GM23248 (cell line): ENCODE measurements around the gene EDDM13. TPM values are rescaled to one million over a fixed set of nuclear protein-coding genes. Genes with fewer than 3 reads are reported as not detected.

Source experiments
- DNase-seq: peaks from one replicate; pipeline ENCODE4 v3.0.0-alpha.2; 2015
- H2AFZ ChIP-seq: fragments of 200-600 bp; sonication (generic); 2 replicates; pipeline ENCODE4 v1.6.1; 2016; ENCODE audit warnings: antibody characterized with exemption
- H3F3A ChIP-seq: fragments of 200-600 bp; sonication (generic); 2 replicates; pipeline ENCODE4 v1.6.1; 2016; ENCODE audit warnings: mild to moderate bottlenecking, antibody characterized with exemption, mixed run types; ENCODE audit not compliant: insufficient read depth
- H3K27ac ChIP-seq: fragments of 200-600 bp; sonication (generic); 2 replicates; pipeline ENCODE4 v1.5.1; 2016; ENCODE audit warnings: mild to moderate bottlenecking
- H3K27me3 ChIP-seq: fragments of 200-600 bp; sonication (generic); replicated peaks from 2 replicates; pipeline ENCODE4 v1.6.1; 2016; ENCODE audit warnings: mild to moderate bottlenecking; ENCODE audit not compliant: insufficient read depth
- H3K36me3 ChIP-seq: fragments of 200-600 bp; sonication (generic); 2 replicates; pipeline ENCODE4 v1.6.1; 2016; ENCODE audit warnings: low read depth, mild to moderate bottlenecking
- H3K4me1 ChIP-seq: fragments of 200-600 bp; sonication (generic); 2 replicates; pipeline ENCODE4 v1.6.1; 2016; ENCODE audit warnings: mild to moderate bottlenecking; ENCODE audit not compliant: insufficient read depth
- H3K4me2 ChIP-seq: fragments of 200-600 bp; sonication (generic); one replicate; pipeline ENCODE4 v1.6.1; 2016; ENCODE audit warnings: mild to moderate bottlenecking; ENCODE audit not compliant: unreplicated experiment
- H3K4me3 ChIP-seq: fragments of 200-600 bp; sonication (generic); 2 replicates; pipeline ENCODE4 v1.5.1; 2016; ENCODE audit warnings: mild to moderate bottlenecking
- H3K79me2 ChIP-seq: fragments of 200-600 bp; sonication (generic); 2 replicates; pipeline ENCODE4 v1.6.1; 2016; ENCODE audit warnings: mild to moderate bottlenecking; ENCODE audit not compliant: insufficient read depth
- H3K9ac ChIP-seq: fragments of 200-600 bp; sonication (generic); 2 replicates; pipeline ENCODE4 v1.6.1; 2016; ENCODE audit warnings: mild to moderate bottlenecking
- H3K9me2 ChIP-seq: fragments of 200-600 bp; sonication (generic); 2 replicates; pipeline ENCODE4 v1.6.1; 2016; ENCODE audit warnings: mixed run types, mild to moderate bottlenecking, moderate library complexity; ENCODE audit not compliant: insufficient read depth
- H3K9me3 ChIP-seq: fragments of 200-600 bp; sonication (generic); one replicate; pipeline ENCODE4 v1.6.1; 2017; ENCODE audit warnings: low read depth
- H4K20me1 ChIP-seq: fragments of 200-600 bp; sonication (generic); 2 replicates; pipeline ENCODE4 v1.6.0; 2016; ENCODE audit not compliant: insufficient read depth
- EZH2 ChIP-seq: fragments of 200-600 bp; sonication (generic); IDR thresholded peaks from 2 replicates; pipeline ENCODE4 v1.6.1; 2018; ENCODE audit warnings: antibody characterized with exemption, mild to moderate bottlenecking; ENCODE audit not compliant: insufficient read depth, poor library complexity, severe bottlenecking
- EZH2phosphoT487 ChIP-seq: fragments of 200-600 bp; sonication (generic); IDR thresholded peaks from 2 replicates; pipeline ENCODE4 v1.6.1; 2018; ENCODE audit warnings: antibody characterized with exemption, moderate library complexity, mild to moderate bottlenecking, low read depth; ENCODE audit not compliant: insufficient read depth
- WGBS, 2 experiments: methylation state at CpG; one replicate each; pipeline ENCODE4 v1.1.6; 2015 to 2017; ENCODE audit warnings: low lambda C conversion rate in 2 of 2, low coverage in 1 of 2; ENCODE audit errors: missing lambda C conversion rate in 2 of 2; 5-methylcytosine and 5-hydroxymethylcytosine counted together
- in situ Hi-C: fragments of 300-500 bp; cut with MboI; formaldehyde crosslinking; loops from 2 replicates; pipeline ENCODE4 v1.15.0; 2020
- polyA plus RNA-seq: library from polyadenylated mRNA; unstranded; fragments of >200 nt; fragmentation: Nextera tagmentation; extraction: Ambion mirVana; gene quantifications from 2 replicates; pipeline ENCODE4 v1.2.1, GENCODE V29; 2016
- small RNA-seq: library from RNA; depleted of rRNA; stranded (forward); fragments of <200 nt; gene quantifications from one replicate; pipeline ENCODE3, GENCODE V24; 2014; ENCODE audit warnings: low read depth, low replicate concordance
- total RNA-seq: library from RNA; depleted of rRNA; stranded (reverse); fragments of >200 nt; shearing (Covaris generic); gene quantifications from 2 replicates; pipeline ENCODE4 v1.2.3, GENCODE V29; 2014; rRNA removed

The EDDM13 gene
- total and polyA plus RNA-seq, 2 experiments from 2014 or later = not detected

GRCh38 chr19:56351208-56351607 lies 78.7 kb downstream of the EDDM13 start:
- WGBS, 2 experiments = 63 to 64% methylated on average over 6 of the region's 6 CpGs
- no peak overlapping the region for H3K4me2 ChIP-seq
- no peaks in the 10 kb centered on the region for H3K9me2 ChIP-seq
- H2AFZ ChIP-seq = no peak overlapping the region
- H3K9me3 ChIP-seq = no peaks in the 10 kb centered on the region
- no peaks in the 10 kb centered on the region for H3K27me3 ChIP-seq
- TF ChIP-seq EZH2phosphoT487 = no peak
- no peak for TF ChIP-seq EZH2
- no peaks in the 10 kb centered on the region for H4K20me1 ChIP-seq
- H3F3A ChIP-seq = no peaks in the 10 kb centered on the region
- H3K27ac ChIP-seq = no peak overlapping the region
- no peak overlapping the region for H3K4me3 ChIP-seq
- no peaks in the 10 kb centered on the region for H3K4me1 ChIP-seq
- H3K79me2 ChIP-seq = no peaks in the 10 kb centered on the region
- no peak overlapping the region for H3K9ac ChIP-seq
- no peaks in the 10 kb centered on the region for H3K36me3 ChIP-seq
- in situ Hi-C loops = no loop called here
- DNase-seq = no peak

GRCh38 chr19:56355517-56355916 lies 83.0 kb downstream of the EDDM13 start:
- H3K36me3 ChIP-seq = no peaks in the 10 kb centered on the region
- WGBS, 2 experiments = 78 to 86% methylated on average over 1 of the region's 1 CpG

GRCh38 chr19:56356944-56357343 lies 84.4 kb downstream of the EDDM13 start:
- no peaks in the 10 kb centered on the region for H3K36me3 ChIP-seq
- H3K9me3 ChIP-seq = no peaks in the 10 kb centered on the region
- H3K4me2 ChIP-seq = no peak overlapping the region
- 38 to 39% methylated on average over 2 of the region's 2 CpGs for WGBS, 2 experiments
- no peaks in the 10 kb centered on the region for H3K27me3 ChIP-seq
- no peak overlapping the region for H2AFZ ChIP-seq
- H3K79me2 ChIP-seq = no peaks in the 10 kb centered on the region
- in situ Hi-C loops = no loop called here
- no peak overlapping the region for H3K4me3 ChIP-seq
- TF ChIP-seq EZH2 = no peak
- no peak for TF ChIP-seq EZH2phosphoT487
- H3K9ac ChIP-seq = no peak overlapping the region
- no peaks in the 10 kb centered on the region for H3K9me2 ChIP-seq
- H4K20me1 ChIP-seq = no peaks in the 10 kb centered on the region
- no peak overlapping the region for H3K27ac ChIP-seq
- no peaks in the 10 kb centered on the region for H3F3A ChIP-seq
- H3K4me1 ChIP-seq = no peaks in the 10 kb centered on the region
- DNase-seq = peak; percentile 47

More at GRCh38 chr19:56355517-56355916, 83.0 kb downstream of the EDDM13 start:
- Histone ChIP-seq H3K27me3 (no peaks in the 10 kb centered on the region), H3F3A (no peaks in the 10 kb centered on the region), H2AFZ (no peak overlapping the region), H3K79me2 (no peaks in the 10 kb centered on the region), H3K27ac (no peak overlapping the region), H3K9me2 (no peaks in the 10 kb centered on the region), H3K4me1 (no peaks in the 10 kb centered on the region), H3K9me3 (no peaks in the 10 kb centered on the region), H3K4me2 (no peak overlapping the region), H3K4me3 (no peak overlapping the region), H4K20me1 (no peaks in the 10 kb centered on the region), H3K9ac (no peak overlapping the region)
- no peak for DNase-seq
- TF ChIP-seq EZH2phosphoT487 = no peak
- in situ Hi-C loops = no loop called here

Small RNA genes within 50 kb of the gene (small RNA-seq; reads per million reads assigned to genes)
- not detected for gene RF00019

Other genes with a start within 250 kb of the EDDM13 start
- 19.5 and 21.4 TPM in 2 replicates for gene ZNF787, start 151.5 kb upstream of the EDDM13 start, total RNA-seq
- 1.5 and 1.7 TPM in 2 replicates for gene ZNF787, start 151.5 kb upstream of the EDDM13 start, polyA plus RNA-seq
- 21.8 and 25.3 TPM in 2 replicates for gene ZNF444, start 131.5 kb upstream of the EDDM13 start, total RNA-seq
- gene ZNF444, start 131.5 kb upstream of the EDDM13 start, polyA plus RNA-seq = 7.7 and 9.6 TPM in 2 replicates
- not detected in 2 replicates for gene GALP, start 96.7 kb upstream of the EDDM13 start, total RNA-seq
- not detected in 2 replicates for gene GALP, start 96.7 kb upstream of the EDDM13 start, polyA plus RNA-seq
- gene ZSCAN5B, start 75.0 kb upstream of the EDDM13 start, total RNA-seq = not detected in 2 replicates
- gene ZSCAN5B, start 75.0 kb upstream of the EDDM13 start, polyA plus RNA-seq = not detected in 2 replicates
- gene ZSCAN5C, start 70.5 kb upstream of the EDDM13 start, total RNA-seq = not detected in 2 replicates
- gene ZSCAN5C, start 70.5 kb upstream of the EDDM13 start, polyA plus RNA-seq = not detected in 2 replicates
- 3.5 and 4.2 TPM in 2 replicates for gene ZSCAN5A, start 42.1 kb downstream of the EDDM13 start, total RNA-seq
- 4.3 and 4.4 TPM in 2 replicates for gene ZSCAN5A, start 42.1 kb downstream of the EDDM13 start, polyA plus RNA-seq
- gene ZNF582, start 120.8 kb downstream of the EDDM13 start, total RNA-seq = 4.2 TPM in 2 replicates
- gene ZNF582, start 120.8 kb downstream of the EDDM13 start, polyA plus RNA-seq = 4.8 and 5.0 TPM in 2 replicates
- gene ZNF583, start 131.6 kb downstream of the EDDM13 start, total RNA-seq = 6.7 and 8.0 TPM in 2 replicates
- 5.7 and 6.1 TPM in 2 replicates for gene ZNF583, start 131.6 kb downstream of the EDDM13 start, polyA plus RNA-seq
- gene ZNF667, start 204.6 kb downstream of the EDDM13 start, total RNA-seq = 5.3 and 5.6 TPM in 2 replicates
- 8.4 and 9.2 TPM in 2 replicates for gene ZNF667, start 204.6 kb downstream of the EDDM13 start, polyA plus RNA-seq
- gene ZNF471, start 235.1 kb downstream of the EDDM13 start, total RNA-seq = 4.7 and 6.1 TPM in 2 replicates
- 3.4 and 3.6 TPM in 2 replicates for gene ZNF471, start 235.1 kb downstream of the EDDM13 start, polyA plus RNA-seq